Trophoblast cell (in vitro differentiated cells and primary cell): Measurements from ENCODE around the gene DCP2.

ENCODE experiments used
- DNase-seq, 2 donors: peaks; one replicate each; pipeline ENCODE4 v3.0.0-alpha.2; 2016
- H2AFZ ChIP-seq: 2 replicates; pipeline ENCODE4 v1.6.1; 2013; ENCODE audit warnings: low read length, moderate library complexity, mild to moderate bottlenecking; ENCODE audit not compliant: insufficient read depth, poor library complexity
- H2AK5ac ChIP-seq: 2 replicates; pipeline ENCODE4 v1.6.1; 2013; ENCODE audit warnings: mild to moderate bottlenecking, low read length
- H2BK120ac ChIP-seq: 2 replicates; pipeline ENCODE4 v1.6.1; 2013; ENCODE audit warnings: low read length, mild to moderate bottlenecking, moderate library complexity; ENCODE audit not compliant: insufficient read depth, poor library complexity
- H2BK12ac ChIP-seq: 2 replicates; pipeline ENCODE4 v1.6.1; 2013; ENCODE audit warnings: mild to moderate bottlenecking, low read length, moderate library complexity
- H2BK5ac ChIP-seq: 2 replicates; pipeline ENCODE4 v1.6.1; 2013; ENCODE audit warnings: low read length, low read depth, moderate library complexity, mild to moderate bottlenecking; ENCODE audit not compliant: poor library complexity
- H3K14ac ChIP-seq: 2 replicates; pipeline ENCODE4 v1.6.1; 2013; ENCODE audit warnings: mild to moderate bottlenecking, low read length
- H3K18ac ChIP-seq: 2 replicates; pipeline ENCODE4 v1.6.1; 2013; ENCODE audit warnings: mild to moderate bottlenecking, low read length
- H3K23ac ChIP-seq: 2 replicates; pipeline ENCODE4 v1.6.1; 2013; ENCODE audit warnings: low read length
- H3K27ac ChIP-seq: 2 replicates; pipeline ENCODE4 v1.5.1; 2013; ENCODE audit warnings: low read depth, mild to moderate bottlenecking, inconsistent platforms, low read length, moderate library complexity
- H3K27me3 ChIP-seq: 2 replicates; pipeline ENCODE4 v1.6.1; 2013; ENCODE audit warnings: inconsistent platforms, mild to moderate bottlenecking, low read length, moderate library complexity; ENCODE audit not compliant: insufficient read depth
- H3K36me3 ChIP-seq, 2 experiments: 1 replicate in 1 of 2; 2 replicates in 1 of 2; pipeline ENCODE4 v1.6.1; 2013; ENCODE audit warnings: low read length in 2 of 2, mild to moderate bottlenecking in 2 of 2, moderate library complexity in 1 of 2; ENCODE audit not compliant: insufficient read depth in 2 of 2, control insufficient read depth in 1 of 2
- H3K4ac ChIP-seq: 2 replicates; pipeline ENCODE4 v1.6.1; 2013; ENCODE audit warnings: low read depth, mild to moderate bottlenecking, low read length, moderate library complexity
- H3K4me1 ChIP-seq, 2 experiments: 1 replicate in 1 of 2; 2 replicates in 1 of 2; pipeline ENCODE4 v1.6.1; 2013; ENCODE audit warnings: low read length in 2 of 2, mild to moderate bottlenecking in 2 of 2, moderate library complexity in 1 of 2; ENCODE audit not compliant: insufficient read depth in 2 of 2, control insufficient read depth in 1 of 2
- H3K4me2 ChIP-seq: 2 replicates; pipeline ENCODE4 v1.6.1; 2013; ENCODE audit warnings: inconsistent platforms, mild to moderate bottlenecking, low read length, moderate library complexity
- H3K4me3 ChIP-seq: 2 replicates; pipeline ENCODE4 v1.5.1; 2013; ENCODE audit warnings: mild to moderate bottlenecking, low read depth, low read length, inconsistent platforms
- H3K79me1 ChIP-seq: one replicate; pipeline ENCODE4 v1.6.1; 2013; ENCODE audit warnings: low read length
- H3K79me2 ChIP-seq: 2 replicates; pipeline ENCODE4 v1.6.1; 2013; ENCODE audit warnings: low read length, mild to moderate bottlenecking; ENCODE audit not compliant: control insufficient read depth, insufficient read depth, poor library complexity
- H3K9ac ChIP-seq: 2 replicates; pipeline ENCODE4 v1.6.1; 2013; ENCODE audit warnings: mild to moderate bottlenecking, low read length
- H3K9me3 ChIP-seq: 2 replicates; pipeline ENCODE4 v1.6.1; 2013; ENCODE audit warnings: low read depth, mild to moderate bottlenecking, control low read depth, inconsistent platforms, low read length; ENCODE audit not compliant: insufficient read depth
- H4K12ac ChIP-seq: 2 replicates; pipeline ENCODE4 v1.6.1; 2013; ENCODE audit warnings: low read depth, mild to moderate bottlenecking, low read length, moderate library complexity
- H4K8ac ChIP-seq: 2 replicates; pipeline ENCODE4 v1.6.1; 2013; ENCODE audit warnings: low read depth, mild to moderate bottlenecking, low read length, moderate library complexity
- H4K91ac ChIP-seq: one replicate; pipeline ENCODE4 v1.6.1; 2013; ENCODE audit warnings: low read depth, mild to moderate bottlenecking, low read length, moderate library complexity
- WGBS: extraction: QIAGEN DNeasy Blood & Tissue Kit; methylation state at CpG from one replicate; pipeline ENCODE4 v1.1.7; 2013; ENCODE audit warnings: missing lambda C conversion rate; ENCODE audit not compliant: insufficient read length, insufficient coverage; ENCODE audit errors: extremely low coverage; 5-methylcytosine and 5-hydroxymethylcytosine counted together

Gene DCP2

DNA sequence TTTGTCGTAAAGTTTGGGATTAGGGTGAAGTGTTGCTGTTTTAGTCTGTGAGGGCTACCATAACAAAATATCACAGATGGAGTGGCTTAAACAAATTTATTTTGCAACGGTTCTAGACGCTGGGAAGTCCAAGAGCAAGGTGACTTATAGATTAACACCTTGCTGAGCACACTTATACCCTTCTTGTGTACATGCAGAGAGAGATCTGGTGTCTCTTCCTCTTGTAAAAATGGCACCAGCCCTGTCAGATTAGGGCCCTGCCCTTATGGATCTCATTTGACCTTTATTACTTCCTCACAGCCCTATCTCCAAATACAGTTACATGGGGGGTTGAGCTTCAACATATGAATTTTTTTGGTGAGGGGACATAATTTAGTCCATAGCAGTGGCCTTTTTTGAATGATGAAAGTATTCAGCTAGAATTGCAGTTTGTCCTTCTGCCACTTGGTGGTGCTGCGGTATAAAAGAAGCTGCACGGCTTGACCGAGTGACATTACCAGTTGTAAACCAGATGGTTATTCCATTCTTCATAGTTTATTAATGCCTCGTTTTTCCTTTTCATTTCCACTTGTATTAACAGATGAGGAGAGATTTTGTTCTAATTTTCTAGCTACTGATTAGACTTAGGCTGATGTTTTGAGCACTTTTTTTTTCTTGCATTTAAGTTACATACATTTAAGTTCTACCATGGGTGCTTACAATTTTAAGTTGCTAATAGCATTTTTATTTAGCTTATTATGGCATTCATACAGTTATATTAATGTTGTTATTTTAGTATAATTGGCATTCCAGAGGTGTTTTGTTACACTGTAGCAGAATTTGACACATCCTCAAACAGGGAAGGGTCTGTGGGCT, 19.4 kb downstream of the DCP2 start:
- H2BK120ac ChIP-seq = no peak overlapping the region
- no peak overlapping the region for H3K14ac ChIP-seq
- H3K79me1 ChIP-seq = no peaks in the 10 kb centered on the region
- no peak overlapping the region for H3K9ac ChIP-seq
- H3K4me2 ChIP-seq = no peak overlapping the region
- no peak overlapping the region for H4K8ac ChIP-seq
- no peak overlapping the region for H4K91ac ChIP-seq
- peak; percentile 45 to 93 for DNase-seq
- H2AFZ ChIP-seq = no peak overlapping the region
- no peak overlapping the region for H3K18ac ChIP-seq
- no peaks in the 10 kb centered on the region for H3K79me2 ChIP-seq
- peaks cover 10 to 15% of the 10 kb centered on the region in 2 experiments for H3K36me3 ChIP-seq
- no peaks in the 10 kb centered on the region for H3K27me3 ChIP-seq
- no peak overlapping the region for H2AK5ac ChIP-seq
- H2BK5ac ChIP-seq = no peak overlapping the region
- 100% methylated on average over 1 of the region's 7 CpGs for WGBS
- no peak overlapping the region for H2BK12ac ChIP-seq
- H4K12ac ChIP-seq = no peak overlapping the region
- H3K27ac ChIP-seq = no peak overlapping the region
- no peak overlapping the region for H3K4ac ChIP-seq
- H3K9me3 ChIP-seq = no peaks in the 10 kb centered on the region
- H3K4me3 ChIP-seq = no peak overlapping the region
- H3K23ac ChIP-seq = no peak overlapping the region
- no peaks in the 10 kb centered on the region for H3K4me1 ChIP-seq

DNA sequence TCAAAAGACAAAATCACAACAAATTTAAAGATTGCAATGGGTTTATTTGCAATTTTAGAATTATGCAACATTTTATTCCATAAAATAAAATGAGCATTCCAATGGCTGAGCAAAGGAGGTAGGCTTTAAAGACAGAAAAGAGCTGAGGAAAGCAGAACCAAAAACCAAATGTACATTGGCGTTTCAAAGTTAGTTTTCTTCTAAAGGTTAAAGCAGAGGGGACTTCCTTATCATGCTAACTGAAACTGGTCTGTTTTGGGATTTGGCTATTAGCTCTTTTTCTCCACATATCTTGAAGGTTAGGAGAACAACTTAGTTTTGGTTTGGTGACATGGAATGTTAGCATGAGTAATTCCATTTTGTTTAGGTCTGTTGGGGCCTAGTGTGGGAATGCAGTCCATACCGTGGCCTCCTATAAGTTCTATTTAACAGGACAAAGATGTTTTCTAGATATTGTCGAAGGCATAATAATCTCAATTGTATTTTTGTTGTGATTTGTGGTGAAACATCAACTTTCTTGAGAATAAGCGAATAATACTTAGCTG, 20.3 kb downstream of the DCP2 start:
- no peaks in the 10 kb centered on the region for H3K79me1 ChIP-seq
- H4K8ac ChIP-seq = no peak overlapping the region
- no peak overlapping the region for H3K27ac ChIP-seq
- no peak overlapping the region for H2BK12ac ChIP-seq
- no peak for DNase-seq
- no CpG with 5 or more reads among the region's 4 CpGs for WGBS
- peaks cover 12 to 14% of the 10 kb centered on the region in 2 experiments for H3K36me3 ChIP-seq
- no peaks in the 10 kb centered on the region for H3K27me3 ChIP-seq
- H2AK5ac ChIP-seq = no peak overlapping the region
- H4K91ac ChIP-seq = no peak overlapping the region
- no peaks in the 10 kb centered on the region for H3K9me3 ChIP-seq
- no peak overlapping the region for H3K14ac ChIP-seq
- H3K23ac ChIP-seq = no peak overlapping the region
- H3K4me3 ChIP-seq = no peak overlapping the region
- H3K79me2 ChIP-seq = no peaks in the 10 kb centered on the region
- no peak overlapping the region for H4K12ac ChIP-seq
- H3K4me1 ChIP-seq = no peaks in the 10 kb centered on the region
- no peak overlapping the region for H3K4ac ChIP-seq
- no peak overlapping the region for H2BK120ac ChIP-seq
- H2AFZ ChIP-seq = no peak overlapping the region
- no peak overlapping the region for H3K18ac ChIP-seq
- H2BK5ac ChIP-seq = no peak overlapping the region
- no peak overlapping the region for H3K9ac ChIP-seq
- H3K4me2 ChIP-seq = no peak overlapping the region

DNA sequence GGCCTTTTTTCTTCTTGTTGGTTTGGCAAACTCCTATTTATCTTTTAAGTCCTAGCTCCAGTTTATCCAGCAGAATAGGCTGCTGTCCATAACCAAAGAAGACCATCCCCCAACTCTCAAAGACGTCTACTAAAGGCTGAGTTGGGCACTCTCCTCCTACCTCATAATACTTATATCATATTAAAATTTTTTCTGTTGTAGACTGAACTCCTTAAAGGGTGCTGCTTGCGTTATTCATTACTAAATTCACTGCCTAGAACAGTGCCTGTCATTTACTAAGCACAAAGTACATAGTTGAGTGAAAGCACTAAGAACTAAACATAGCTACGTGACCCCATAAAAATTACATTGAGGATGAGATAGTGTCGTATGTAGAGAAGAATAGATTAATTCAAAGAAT, 21.7 kb downstream of the DCP2 start:
- Histone ChIP-seq H3K18ac (no peak overlapping the region), H3K14ac (no peak overlapping the region), H3K27me3 (no peaks in the 10 kb centered on the region), H3K4me2 (no peak overlapping the region), H3K4me3 (no peak overlapping the region), H3K79me2 (no peaks in the 10 kb centered on the region), H3K4me1 (no peaks in the 10 kb centered on the region), H3K79me1 (no peaks in the 10 kb centered on the region), H2AK5ac (no peak overlapping the region), H2AFZ (no peak overlapping the region), H3K9me3 (no peaks in the 10 kb centered on the region), H4K12ac (no peak overlapping the region), H2BK120ac (no peak overlapping the region), H3K36me3 (peaks cover 21% of the 10 kb centered on the region in 2 experiments), H4K91ac (no peak overlapping the region), H2BK5ac (no peak overlapping the region), H3K23ac (no peak overlapping the region), H3K9ac (no peak overlapping the region), H4K8ac (no peak overlapping the region), H3K27ac (no peak overlapping the region), H2BK12ac (no peak overlapping the region), H3K4ac (no peak overlapping the region)
- WGBS = no CpG with 5 or more reads among the region's 4 CpGs
- DNase-seq = no peak

DNA sequence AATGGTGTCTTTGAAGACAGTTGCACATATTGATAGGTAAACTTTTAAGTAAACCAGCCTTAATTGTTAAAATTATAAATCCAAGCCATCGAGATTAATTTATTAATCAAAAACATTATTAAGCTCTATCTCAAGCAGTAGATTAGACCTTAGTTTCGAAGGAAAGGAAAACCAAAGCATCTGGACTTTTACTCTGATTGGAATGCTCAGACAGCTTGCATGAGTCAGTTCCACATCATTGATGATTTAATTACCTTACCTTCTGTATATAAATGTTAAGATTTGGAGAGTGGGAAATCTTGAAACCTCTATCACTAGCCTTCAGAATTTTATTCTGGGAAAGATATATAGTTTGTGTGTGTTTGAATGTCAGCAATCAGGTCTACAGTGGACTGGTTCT, 23.9 kb downstream of the DCP2 start:
- no peak overlapping the region for H3K4me3 ChIP-seq
- H3K23ac ChIP-seq = no peak overlapping the region
- H2BK5ac ChIP-seq = no peak overlapping the region
- no peaks in the 10 kb centered on the region for H3K79me1 ChIP-seq
- H3K4ac ChIP-seq = no peak overlapping the region
- no peak overlapping the region for H2AFZ ChIP-seq
- no peaks in the 10 kb centered on the region for H3K9me3 ChIP-seq
- peaks cover 20 to 22% of the 10 kb centered on the region in 2 experiments for H3K36me3 ChIP-seq
- no peak overlapping the region for H4K8ac ChIP-seq
- H3K9ac ChIP-seq = no peak overlapping the region
- H2BK12ac ChIP-seq = no peak overlapping the region
- H3K79me2 ChIP-seq = no peaks in the 10 kb centered on the region
- no peak overlapping the region for H3K27ac ChIP-seq
- no peak overlapping the region for H2AK5ac ChIP-seq
- DNase-seq = no peak
- H3K18ac ChIP-seq = no peak overlapping the region
- H4K12ac ChIP-seq = no peak overlapping the region
- H2BK120ac ChIP-seq = no peak overlapping the region
- no peak overlapping the region for H4K91ac ChIP-seq
- no peak overlapping the region for H3K14ac ChIP-seq
- no CpG with 5 or more reads among the region's 2 CpGs for WGBS
- H3K27me3 ChIP-seq = no peaks in the 10 kb centered on the region
- H3K4me2 ChIP-seq = no peak overlapping the region
- no peaks in the 10 kb centered on the region for H3K4me1 ChIP-seq
